ENCODE measurements around the gene NXN.
"Not testable (repeated sequence)": the region's sequence is repeated elsewhere in the genome, so short reads cannot be mapped to it uniquely, and the experiment has no call there.

NXN gene

DNA sequence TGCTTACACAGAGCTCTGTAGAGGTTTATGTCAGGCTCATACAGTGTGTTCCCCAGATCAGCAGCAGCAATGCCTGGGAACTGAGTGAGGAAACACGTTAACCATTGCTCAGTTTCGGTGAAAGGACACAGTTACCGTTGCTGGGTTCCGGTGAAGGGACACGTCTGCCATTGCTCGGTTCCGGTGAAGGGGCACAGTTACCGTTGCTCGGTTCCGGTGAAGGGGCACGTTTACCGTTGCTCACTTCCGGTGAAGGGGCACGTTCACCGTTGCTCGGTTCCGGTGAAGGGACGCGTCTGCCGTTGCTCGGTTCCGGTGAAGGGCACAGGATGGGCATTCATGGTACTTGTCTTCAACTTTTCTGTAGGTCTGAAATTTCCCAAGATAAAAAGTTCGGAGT is 115.7 kb downstream of the NXN start:
- no peak overlapping the region for H3K9ac ChIP-seq (ENCODE audit: low read length)
- H3K36me3 ChIP-seq (ENCODE audit: control insufficient read depth, insufficient read depth, low read length, severe bottlenecking) = no peaks in the 10 kb centered on the region
- DNase-seq (ENCODE audit: low read depth) = no peak

GRCh38 chr17:862582-862981 is 117.0 kb downstream of the NXN start:
- Histone ChIP-seq H3K4me1 (ENCODE audit: control insufficient read depth, insufficient read depth, low read length) (peaks cover 5% of the 10 kb centered on the region), H3K36me3 (ENCODE audit: control insufficient read depth, insufficient read depth, low read length, severe bottlenecking) (no peaks in the 10 kb centered on the region), H3K9ac (ENCODE audit: low read length) (no peak overlapping the region), H3K27me3 (replicated peaks; ENCODE audit: control insufficient read depth, insufficient read depth, low read length) (no peaks in the 10 kb centered on the region), H3K9me3 (ENCODE audit: control insufficient read depth, low read length) (no peaks in the 10 kb centered on the region), H3K4me3 (ENCODE audit: low read length) (no peak overlapping the region)
- DNase-seq (ENCODE audit: low read depth) = no peak

More for the DNA sequence above, 115.7 kb downstream of the NXN start:
- Histone ChIP-seq H3K4me3 (ENCODE audit: low read length) (no peak overlapping the region), H3K4me1 (ENCODE audit: control insufficient read depth, insufficient read depth, low read length) (peaks cover 6% of the 10 kb centered on the region), H3K9me3 (ENCODE audit: control insufficient read depth, low read length) (no peaks in the 10 kb centered on the region), H3K27me3 (replicated peaks; ENCODE audit: control insufficient read depth, insufficient read depth, low read length) (no peaks in the 10 kb centered on the region)

GRCh38 chr17:861364-861763 is 118.2 kb downstream of the NXN start:
- Histone ChIP-seq H3K4me3 (ENCODE audit: low read length) (no peak overlapping the region), H3K27me3 (replicated peaks; ENCODE audit: control insufficient read depth, insufficient read depth, low read length) (no peaks in the 10 kb centered on the region), H3K4me1 (ENCODE audit: control insufficient read depth, insufficient read depth, low read length) (peaks cover 5% of the 10 kb centered on the region), H3K9ac (ENCODE audit: low read length) (no peak overlapping the region), H3K36me3 (ENCODE audit: control insufficient read depth, insufficient read depth, low read length, severe bottlenecking) (no peaks in the 10 kb centered on the region), H3K9me3 (ENCODE audit: control insufficient read depth, low read length) (no peaks in the 10 kb centered on the region)
- no peak for DNase-seq (ENCODE audit: low read depth)

DNA sequence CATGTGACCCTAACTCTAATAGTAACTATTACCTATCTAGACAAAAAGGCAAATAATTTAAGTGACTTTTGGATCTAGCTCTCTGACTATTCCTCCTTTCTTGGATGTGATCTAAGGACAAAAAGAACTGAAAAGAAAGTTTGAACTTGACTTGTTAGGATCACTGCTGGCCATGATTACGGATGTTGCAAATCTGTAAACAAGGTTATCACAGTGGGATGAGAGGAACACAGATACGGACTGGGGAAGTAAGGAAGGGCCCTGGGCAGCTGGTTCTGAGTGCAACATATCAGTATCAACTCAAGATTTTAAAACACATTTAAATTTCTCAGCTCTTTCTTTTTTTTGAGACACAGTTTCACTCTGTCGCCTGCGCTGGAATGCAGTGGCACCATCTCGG is 118.8 kb downstream of the NXN start:
- peaks cover 5% of the 10 kb centered on the region for H3K4me1 ChIP-seq (ENCODE audit: control insufficient read depth, insufficient read depth, low read length)
- no peak overlapping the region for H3K9ac ChIP-seq (ENCODE audit: low read length)
- H3K36me3 ChIP-seq (ENCODE audit: control insufficient read depth, insufficient read depth, low read length, severe bottlenecking) = no peaks in the 10 kb centered on the region
- no peak for DNase-seq (ENCODE audit: low read depth)
- H3K4me3 ChIP-seq (ENCODE audit: low read length) = no peak overlapping the region
- H3K27me3 ChIP-seq (replicated peaks; ENCODE audit: control insufficient read depth, insufficient read depth, low read length) = no peaks in the 10 kb centered on the region
- H3K9me3 ChIP-seq (ENCODE audit: control insufficient read depth, low read length) = no peaks in the 10 kb centered on the region

DNA sequence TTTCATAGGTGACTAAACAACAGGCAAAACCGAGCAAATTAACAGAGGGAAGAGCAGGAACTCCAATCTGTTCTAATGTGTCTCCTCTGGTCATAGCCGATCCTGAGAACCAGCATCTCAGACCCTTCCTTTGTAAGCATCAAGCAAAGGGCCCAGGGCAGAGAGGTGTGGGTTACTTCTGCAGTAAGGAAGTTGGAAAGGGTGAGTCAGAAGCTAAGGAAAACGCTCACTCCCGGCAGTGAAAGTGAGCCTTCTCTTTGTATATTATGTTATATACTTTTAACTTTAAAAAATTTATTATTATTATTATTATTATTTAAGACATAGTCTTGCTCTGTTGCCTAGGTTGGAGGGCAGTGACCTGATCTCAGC is 119.8 kb downstream of the NXN start:
- no peak for DNase-seq (ENCODE audit: low read depth)
- no peaks in the 10 kb centered on the region for H3K36me3 ChIP-seq (ENCODE audit: control insufficient read depth, insufficient read depth, low read length, severe bottlenecking)
- no peaks in the 10 kb centered on the region for H3K27me3 ChIP-seq (replicated peaks; ENCODE audit: control insufficient read depth, insufficient read depth, low read length)
- H3K9ac ChIP-seq (ENCODE audit: low read length) = no peak overlapping the region
- H3K4me1 ChIP-seq (ENCODE audit: control insufficient read depth, insufficient read depth, low read length) = peaks cover 8% of the 10 kb centered on the region
- no peaks in the 10 kb centered on the region for H3K9me3 ChIP-seq (ENCODE audit: control insufficient read depth, low read length)
- no peak overlapping the region for H3K4me3 ChIP-seq (ENCODE audit: low read length)

- no peak for DNase-seq (ENCODE audit: low read depth)
- Histone ChIP-seq H3K27me3 (replicated peaks; ENCODE audit: control insufficient read depth, insufficient read depth, low read length) (no peaks in the 10 kb centered on the region), H3K9me3 (ENCODE audit: control insufficient read depth, low read length) (no peaks in the 10 kb centered on the region), H3K4me3 (ENCODE audit: low read length) (no peak overlapping the region), H3K4me1 (ENCODE audit: control insufficient read depth, insufficient read depth, low read length) (peaks cover 8% of the 10 kb centered on the region), H3K9ac (ENCODE audit: low read length) (peak overlapping the region; percentile 0), H3K36me3 (ENCODE audit: control insufficient read depth, insufficient read depth, low read length, severe bottlenecking) (no peaks in the 10 kb centered on the region)
Measured at GRCh38 chr17:859061-859823, 120.3 kb downstream of the NXN start.

GRCh38 chr17:856149-856548 is 123.4 kb downstream of the NXN start:
- H3K9me3 ChIP-seq (ENCODE audit: control insufficient read depth, low read length) = no peaks in the 10 kb centered on the region
- no peaks in the 10 kb centered on the region for H3K36me3 ChIP-seq (ENCODE audit: control insufficient read depth, insufficient read depth, low read length, severe bottlenecking)
- H3K9ac ChIP-seq (ENCODE audit: low read length) = no peak overlapping the region
- peaks cover 14% of the 10 kb centered on the region for H3K4me1 ChIP-seq (ENCODE audit: control insufficient read depth, insufficient read depth, low read length)
- no peaks in the 10 kb centered on the region for H3K27me3 ChIP-seq (replicated peaks; ENCODE audit: control insufficient read depth, insufficient read depth, low read length)
- H3K4me3 ChIP-seq (ENCODE audit: low read length) = no peak overlapping the region
- DNase-seq (ENCODE audit: low read depth) = no peak

DNA sequence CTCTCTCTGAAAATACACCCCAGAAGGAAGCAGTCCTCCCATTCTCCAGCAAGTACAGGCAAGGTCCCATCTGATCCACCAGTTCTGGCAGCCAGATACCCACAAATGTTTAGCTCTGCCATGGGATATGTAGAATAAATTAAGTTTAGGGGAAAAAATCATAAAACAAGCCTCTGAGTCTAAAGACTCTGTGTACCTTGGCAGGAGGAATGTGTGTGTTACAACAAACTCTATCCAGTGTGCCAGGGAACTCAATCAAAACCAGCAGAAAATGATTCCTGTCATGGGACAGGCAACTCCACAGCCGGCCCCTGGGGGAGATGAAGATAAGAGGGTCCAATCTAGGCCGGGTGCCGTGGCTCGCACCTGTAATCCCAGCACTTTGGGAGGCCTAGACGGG is 124.0 kb downstream of the NXN start:
- H3K4me3 ChIP-seq (ENCODE audit: low read length) = no peak overlapping the region
- H3K9me3 ChIP-seq (ENCODE audit: control insufficient read depth, low read length) = no peaks in the 10 kb centered on the region
- H3K9ac ChIP-seq (ENCODE audit: low read length) = no peak overlapping the region
- H3K36me3 ChIP-seq (ENCODE audit: control insufficient read depth, insufficient read depth, low read length, severe bottlenecking) = no peaks in the 10 kb centered on the region
- no peaks in the 10 kb centered on the region for H3K27me3 ChIP-seq (replicated peaks; ENCODE audit: control insufficient read depth, insufficient read depth, low read length)
- no peak for DNase-seq (ENCODE audit: low read depth)
- H3K4me1 ChIP-seq (ENCODE audit: control insufficient read depth, insufficient read depth, low read length) = peaks cover 19% of the 10 kb centered on the region

DNA sequence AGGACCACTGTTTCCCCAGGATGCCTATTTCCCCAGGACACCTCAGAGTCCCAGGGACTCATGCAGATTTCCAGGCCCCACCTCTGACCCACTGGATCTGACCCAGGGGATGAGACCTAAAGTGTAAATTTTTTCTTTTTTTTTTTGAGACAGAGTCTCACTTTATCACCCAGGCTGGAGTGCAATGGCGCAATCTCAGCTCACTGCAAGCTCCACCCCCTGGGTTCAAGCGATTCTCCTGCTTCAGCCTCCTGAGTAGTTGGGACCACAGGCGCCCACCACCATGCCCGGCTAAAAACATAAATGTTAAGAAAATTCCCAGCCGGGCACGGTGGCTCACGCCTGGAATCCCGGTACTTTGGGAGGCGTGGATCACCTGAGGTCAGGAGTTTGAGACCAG is 126.7 kb downstream of the NXN start:
- not testable (repeated sequence) for H3K4me3 ChIP-seq (ENCODE audit: low read length); H3K9ac ChIP-seq (ENCODE audit: low read length); H3K27me3 ChIP-seq (replicated peaks; ENCODE audit: control insufficient read depth, insufficient read depth, low read length); H3K36me3 ChIP-seq (ENCODE audit: control insufficient read depth, insufficient read depth, low read length, severe bottlenecking); DNase-seq (ENCODE audit: low read depth); H3K9me3 ChIP-seq (ENCODE audit: control insufficient read depth, low read length)
- peaks cover 17% of the 10 kb centered on the region for H3K4me1 ChIP-seq (ENCODE audit: control insufficient read depth, insufficient read depth, low read length)

GRCh38 chr17:852349-852748 is 127.2 kb downstream of the NXN start:
- no peaks in the 10 kb centered on the region for H3K27me3 ChIP-seq (replicated peaks; ENCODE audit: control insufficient read depth, insufficient read depth, low read length)
- H3K4me1 ChIP-seq (ENCODE audit: control insufficient read depth, insufficient read depth, low read length) = peaks cover 17% of the 10 kb centered on the region
- H3K9me3 ChIP-seq (ENCODE audit: control insufficient read depth, low read length) = no peaks in the 10 kb centered on the region
- H3K9ac ChIP-seq (ENCODE audit: low read length) = no peak overlapping the region
- DNase-seq (ENCODE audit: low read depth) = no peak
- H3K4me3 ChIP-seq (ENCODE audit: low read length) = no peak overlapping the region
- H3K36me3 ChIP-seq (ENCODE audit: control insufficient read depth, insufficient read depth, low read length, severe bottlenecking) = no peaks in the 10 kb centered on the region

GRCh38 chr17:851924-852323 is 127.7 kb downstream of the NXN start:
- Histone ChIP-seq H3K4me3 (ENCODE audit: low read length) (no peak overlapping the region), H3K36me3 (ENCODE audit: control insufficient read depth, insufficient read depth, low read length, severe bottlenecking) (no peaks in the 10 kb centered on the region), H3K9me3 (ENCODE audit: control insufficient read depth, low read length) (no peaks in the 10 kb centered on the region), H3K9ac (ENCODE audit: low read length) (no peak overlapping the region), H3K4me1 (ENCODE audit: control insufficient read depth, insufficient read depth, low read length) (peaks cover 17% of the 10 kb centered on the region), H3K27me3 (replicated peaks; ENCODE audit: control insufficient read depth, insufficient read depth, low read length) (no peaks in the 10 kb centered on the region)
- DNase-seq (ENCODE audit: low read depth) = no peak
